H1 (cell line): ENCODE results near the gene TESMIN. TPM values are rescaled to one million over a fixed set of nuclear protein-coding genes. Genes with fewer than 3 reads are reported as not detected.

Experiments used
- CTCF ChIA-PET: fragments of 300-600 bp; sonication (Branson Sonifier 250); formaldehyde crosslinking; loops from one replicate; lab custom pipeline; 2021; ENCODE audit not compliant: partially characterized antibody; lab: Charles Lee
- POLR2A ChIA-PET: fragments of 300-600 bp; sonication (Branson Sonifier 250); formaldehyde crosslinking; loops from one replicate; lab custom pipeline; 2021; ENCODE audit warnings: inconsistent platforms; ENCODE audit not compliant: partially characterized antibody; lab: Charles Lee
- DNase-seq, 2 experiments: peaks; one replicate each; pipeline versions ENCODE4 v3.0.0 to v3.0.0-alpha.2; 2010 to 2022; ENCODE audit warnings: low spot score in 2 of 2, low read depth in 1 of 2, mixed read lengths in 1 of 2
- FAIRE-seq: peaks from 2 replicates; lab custom pipeline; 2011; peaks lifted over from hg19 to GRCh38; lab: Jason Lieb, UNC
- H2AFZ ChIP-seq: 2 replicates; pipeline ENCODE4 v1.8.1; 2012; ENCODE audit warnings: low read length, inconsistent platforms
- H2AK5ac ChIP-seq: 2 replicates; pipeline ENCODE4 v1.6.1; 2013; ENCODE audit warnings: low read depth, low read length
- H2BK120ac ChIP-seq: replicated peaks from 2 replicates; pipeline ENCODE3; 2013; ENCODE audit warnings: low read depth, low read length, inconsistent platforms
- H2BK12ac ChIP-seq: 2 replicates; pipeline ENCODE4 v1.6.1; 2013; ENCODE audit warnings: low read depth, low read length
- H2BK15ac ChIP-seq: 2 replicates; pipeline ENCODE4 v1.6.1; 2013; ENCODE audit warnings: low read length
- H2BK20ac ChIP-seq: 2 replicates; pipeline ENCODE4 v1.6.1; 2013; ENCODE audit warnings: low read length
- H2BK5ac ChIP-seq: 2 replicates; pipeline ENCODE4 v1.6.1; 2013; ENCODE audit warnings: low read depth, low read length
- H3K14ac ChIP-seq: 2 replicates; pipeline ENCODE4 v1.6.1; 2013; ENCODE audit warnings: inconsistent platforms; ENCODE audit not compliant: insufficient read length
- H3K18ac ChIP-seq: 2 replicates; pipeline ENCODE4 v1.6.1; 2013; ENCODE audit warnings: low read length; ENCODE audit errors: extremely low read depth
- H3K23ac ChIP-seq: 2 replicates; pipeline ENCODE4 v1.6.1; 2013; ENCODE audit warnings: inconsistent platforms; ENCODE audit not compliant: insufficient read length
- H3K23me2 ChIP-seq: 2 replicates; pipeline ENCODE4 v1.6.1; 2013; ENCODE audit warnings: low read depth, low read length
- H3K27ac ChIP-seq: 2 replicates; pipeline ENCODE4 v1.6.1; 2011; ENCODE audit warnings: low read depth, low read length, inconsistent platforms
- H3K27me3 ChIP-seq, 4 experiments: replicated peaks in 1 of 4; 1 replicate in 1 of 4; 2 replicates in 3 of 4; pipeline versions ENCODE4 v1.6.1 to v1.8.1; 2011 to 2013; ENCODE audit warnings: low read length in 3 of 4, mild to moderate bottlenecking in 3 of 4, inconsistent platforms in 2 of 4, mixed read lengths in 2 of 4, moderate library complexity in 1 of 4; ENCODE audit not compliant: control insufficient read depth in 3 of 4, insufficient read depth in 3 of 4; ENCODE audit errors: extremely low read depth in 1 of 4
- H3K36me3 ChIP-seq, 4 experiments: 2 replicates each; pipeline versions ENCODE4 v1.6.1 to v1.8.1; 2011 to 2013; ENCODE audit warnings: mild to moderate bottlenecking in 4 of 4, low read length in 3 of 4, moderate library complexity in 2 of 4, control low read depth in 1 of 4, inconsistent platforms in 1 of 4; ENCODE audit not compliant: insufficient read depth in 4 of 4, control insufficient read depth in 2 of 4
- H3K4ac ChIP-seq: replicated peaks from 2 replicates; pipeline ENCODE3; 2013; ENCODE audit warnings: low read length, low read depth, mixed read lengths, inconsistent platforms; ENCODE audit not compliant: insufficient read length
- H3K4me1 ChIP-seq, 4 experiments: replicated peaks in 1 of 4; 1 replicate in 1 of 4; 2 replicates in 3 of 4; pipeline versions ENCODE4 v1.6.1 to v1.8.1; 2011 to 2013; ENCODE audit warnings: low read length in 3 of 4, inconsistent platforms in 2 of 4, mixed read lengths in 1 of 4; ENCODE audit not compliant: insufficient read depth in 4 of 4, control insufficient read depth in 3 of 4
- H3K4me2 ChIP-seq, 2 experiments: 2 replicates each; pipeline versions ENCODE4 v1.6.1 to v1.8.1; 2011 to 2013; ENCODE audit warnings: low read depth in 2 of 2, low read length in 2 of 2, control low read depth in 1 of 2, inconsistent platforms in 1 of 2, mild to moderate bottlenecking in 1 of 2; ENCODE audit not compliant: insufficient read depth in 1 of 2
- H3K4me3 ChIP-seq, 4 experiments: fragments of 200-600, 300-600 bp in 1 of 4; sonication (generic), shearing (Covaris generic), sonication (Bioruptor Twin) in 1 of 4; 2 replicates each; pipeline versions ENCODE4 v1.5.1 to v1.8.1; 2011 to 2016; ENCODE audit warnings: low read length in 4 of 4, low read depth in 3 of 4, control low read depth in 2 of 4, inconsistent platforms in 2 of 4, mild to moderate bottlenecking in 2 of 4, mixed read lengths in 1 of 4, moderate library complexity in 1 of 4; ENCODE audit not compliant: insufficient read depth in 2 of 4; ENCODE audit errors: extremely low read depth in 1 of 4
- H3K56ac ChIP-seq: replicated peaks from 2 replicates; pipeline ENCODE3; 2013; ENCODE audit warnings: low read depth, mild to moderate bottlenecking, mixed read lengths, low read length, inconsistent platforms; ENCODE audit not compliant: insufficient read length
- H3K79me1 ChIP-seq: 2 replicates; pipeline ENCODE4 v1.6.1; 2013; ENCODE audit warnings: low read depth, low read length, control low read depth
- H3K79me2 ChIP-seq, 2 experiments: 2 replicates each; pipeline versions ENCODE4 v1.6.1 to v1.8.1; 2012 to 2013; ENCODE audit warnings: low read length in 2 of 2, mild to moderate bottlenecking in 2 of 2, inconsistent platforms in 1 of 2; ENCODE audit not compliant: insufficient read depth in 2 of 2, control insufficient read depth in 1 of 2
- H3K9ac ChIP-seq, 4 experiments: replicated peaks in 1 of 4; 1 replicate in 1 of 4; 2 replicates in 3 of 4; pipeline versions ENCODE4 v1.6.1 to v1.8.1; 2011 to 2013; ENCODE audit warnings: low read depth in 3 of 4, low read length in 3 of 4, control low read depth in 2 of 4, mild to moderate bottlenecking in 2 of 4, moderate library complexity in 2 of 4, inconsistent platforms in 1 of 4; ENCODE audit errors: extremely low read depth in 1 of 4
- H3K9me3 ChIP-seq, 2 experiments: 2 replicates each; pipeline versions ENCODE4 v1.6.1 to v1.8.1; 2012 to 2013; ENCODE audit warnings: mild to moderate bottlenecking in 2 of 2, moderate library complexity in 2 of 2, control low read depth in 1 of 2, inconsistent platforms in 1 of 2, low read depth in 1 of 2, low read length in 1 of 2, mixed read lengths in 1 of 2; ENCODE audit not compliant: insufficient read depth in 2 of 2
- H4K20me1 ChIP-seq, 2 experiments: replicated peaks in 1 of 2; 2 replicates each; pipeline versions ENCODE3 to v1.8.1; 2011 to 2013; ENCODE audit warnings: inconsistent platforms in 2 of 2, low read length in 2 of 2, mild to moderate bottlenecking in 1 of 2; ENCODE audit not compliant: insufficient read depth in 2 of 2, control insufficient read depth in 1 of 2
- H4K5ac ChIP-seq: 2 replicates; pipeline ENCODE4 v1.6.1; 2013; ENCODE audit warnings: low read length, low read depth, mixed read lengths, inconsistent platforms; ENCODE audit not compliant: insufficient read length
- H4K8ac ChIP-seq: 2 replicates; pipeline ENCODE4 v1.8.0; 2013; ENCODE audit warnings: mild to moderate bottlenecking, moderate library complexity, low read length, inconsistent platforms; ENCODE audit not compliant: insufficient read depth; ENCODE audit errors: extremely low read depth
- H4K91ac ChIP-seq: replicated peaks from 2 replicates; pipeline ENCODE3; 2013; ENCODE audit warnings: low read length, mixed read lengths, inconsistent platforms; ENCODE audit not compliant: insufficient read length
- BRCA1 ChIP-seq: IDR thresholded peaks from 2 replicates; pipeline ENCODE4 v1.6.1; 2012; ENCODE audit warnings: low read depth, low read length, improper control_type of control experiment
- JUN ChIP-seq: IDR thresholded peaks from 2 replicates; pipeline ENCODE4 v1.6.1; 2011; ENCODE audit warnings: low read depth, mild to moderate bottlenecking, improper control_type of control experiment, low read length
- POLR2A ChIP-seq, 2 experiments: IDR thresholded peaks; 1 replicate in 1 of 2; 2 replicates in 1 of 2; pipeline ENCODE4 v1.6.1; 2011; ENCODE audit warnings: low read depth in 2 of 2, low read length in 2 of 2, mild to moderate bottlenecking in 2 of 2; ENCODE audit errors: control extremely low read depth in 1 of 2
- POLR2AphosphoS5 ChIP-seq: IDR thresholded peaks from 2 replicates; pipeline ENCODE4 v1.6.1; 2011; ENCODE audit warnings: low read depth, low read length
- WGBS, 2 experiments: shearing (Covaris generic) in 1 of 2; methylation state at CpG; one replicate each; pipeline versions ENCODE4 v1.1.6 to v1.1.7; 2013 to 2015; ENCODE audit warnings: low lambda C conversion rate in 2 of 2, mixed read lengths in 2 of 2, inconsistent platforms in 1 of 2, low coverage in 1 of 2, missing lambda C conversion rate in 1 of 2; ENCODE audit not compliant: insufficient replicate concordance in 2 of 2, insufficient coverage in 1 of 2, insufficient read length in 1 of 2; ENCODE audit errors: extremely low coverage in 1 of 2, missing lambda C conversion rate in 1 of 2; 5-methylcytosine and 5-hydroxymethylcytosine counted together
- polyA plus RNA-seq, 7 experiments: library from polyadenylated mRNA; depleted of rRNA in 3 of 7; stranded (reverse) in 5 of 7; unstranded in 2 of 7; fragments of >200 nt in 5 of 7; fragments of 200-250 nt in 2 of 7; gene quantifications; 1 replicate in 5 of 7; 2 replicates in 1 of 7; 4 replicates in 1 of 7; pipeline versions ENCODE4 v1.2.1 to v1.2.3, GENCODE V29; 2011 to 2013; ENCODE audit warnings: missing spikeins in 2 of 7, mixed read lengths in 2 of 7
- total RNA-seq: library from RNA; stranded (reverse); fragmentation: NEBNext Ultra II Directional; extraction: Animal tissue kit (Norgen Biotek cat#: 25700); gene quantifications from 2 replicates; pipeline ENCODE4 v1.2.1, GENCODE V29; 2021

TESMIN gene
- total and polyA plus RNA-seq, 2 of the 8 experiments (the other 6 are each of a cell fraction or from before 2014, with no cell fraction given), result 22.6 to 61.1 TPM

DNA sequence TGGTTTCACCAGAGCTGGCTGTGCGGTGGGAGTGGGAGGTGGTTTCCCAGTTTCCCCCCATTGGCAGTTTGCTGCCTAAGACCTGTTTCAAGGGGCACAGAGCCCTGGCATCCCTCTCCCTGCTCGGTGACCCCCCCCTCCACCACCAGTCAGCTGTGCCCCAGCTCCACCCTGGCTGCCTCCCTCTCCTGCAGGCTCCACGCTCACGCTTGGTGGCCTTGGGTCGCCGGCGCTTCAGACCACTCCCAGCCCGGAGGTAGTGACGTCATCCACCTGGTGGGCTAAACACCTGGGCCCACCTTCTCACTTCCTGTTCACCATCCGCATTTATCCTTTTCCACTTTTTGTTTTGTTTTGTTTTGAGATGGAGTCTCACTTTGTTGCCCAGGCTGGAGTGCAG is 59.2 kb downstream of the TESMIN start:
- no peaks in the 10 kb centered on the region for H3K27me3 ChIP-seq
- no peak overlapping the region for H4K8ac ChIP-seq
- H3K4me2 ChIP-seq, result no peak overlapping the region
- H3K4me3 ChIP-seq, result no peak overlapping the region
- no peak overlapping the region for H2BK20ac ChIP-seq
- peaks cover 5 to 27% (median 10%) of the 10 kb centered on the region in 4 experiments; a peak in 6 of 7 replicates for H3K4me1 ChIP-seq
- no peak overlapping the region for H3K9ac ChIP-seq
- H3K79me2 ChIP-seq, result no peaks in the 10 kb centered on the region
- H2BK120ac ChIP-seq, result no peak overlapping the region
- no peak overlapping the region for H4K91ac ChIP-seq
- H4K5ac ChIP-seq, result no peak overlapping the region
- no peak overlapping the region for H2AK5ac ChIP-seq
- H3K23ac ChIP-seq, result no peak overlapping the region
- H3K23me2 ChIP-seq, result 0 out of 2 replicates have a peak, but pooled peaks cover 1% of the 10 kb centered on the region
- no peak for TF ChIP-seq JUN
- TF ChIP-seq POLR2A (IDR thresholded peaks at IDR 0.05; ENCODE audit: control extremely low read depth in 1 of 2, low read depth in 2 of 2, low read length in 2 of 2), result 0 out of 3 replicates have a peak, but pooled peaks of 1 of the 2 experiments have one; percentile 7
- no peak for TF ChIP-seq BRCA1
- no peak for TF ChIP-seq POLR2AphosphoS5
- no peak overlapping the region for H3K4ac ChIP-seq
- H3K18ac ChIP-seq, result peak overlapping the region; percentile 32; the same call in 1 of the 2 replicates
- WGBS, 2 experiments, result 92% methylated on average over 10 of the region's 10 CpGs; no CpG with 5 or more reads in 1 of the 2 experiments
- no peaks in the 10 kb centered on the region for H3K79me1 ChIP-seq
- CTCF ChIA-PET, result interaction anchor here (0.7 to 2.9 kb wide), 3 partner anchors 12 to 62 kb away, joined by 3 to 13 read pairs (median 4); no protein-coding TSS in a partner anchor
- POLR2A ChIA-PET, result interaction anchor here (0.9 to 1.2 kb wide), 4 partner anchors 9 to 57 kb away, joined by 3 to 4 read pairs (median 4); no protein-coding TSS in a partner anchor
- no peak overlapping the region for H3K14ac ChIP-seq
- peaks cover 0 to 2% of the 10 kb centered on the region in 2 experiments; a peak in 1 of 4 replicates for H3K9me3 ChIP-seq
- DNase-seq, result no peak
- H2BK15ac ChIP-seq, result no peak overlapping the region
- H4K20me1 ChIP-seq, result peaks cover 0 to 4% of the 10 kb centered on the region in 2 experiments
- no peak overlapping the region for H3K56ac ChIP-seq
- peaks cover 0 to 7% (median 2%) of the 10 kb centered on the region in 4 experiments; a peak in 3 of 8 replicates for H3K36me3 ChIP-seq
- H2BK12ac ChIP-seq, result no peak overlapping the region
- no peak for FAIRE-seq
- no peak overlapping the region for H2AFZ ChIP-seq
- no peak overlapping the region for H3K27ac ChIP-seq
- no peak overlapping the region for H2BK5ac ChIP-seq
